Activated CD4-positive, alpha-beta T cell treated with anti-CD3 and anti-CD28 coated beads, Interleukin-10, Interleukin-2, amounts not matched to agents 100 ng/mL and 50 ng/mL, durations not matched to agents 16 hours and 8 hours (primary cell): ENCODE measurements around the gene KIF5A.
"Not testable (repeated sequence)": the region's sequence is repeated elsewhere in the genome, so short reads cannot be mapped to it uniquely, and the experiment has no call there.

ENCODE experiments used
- DNase-seq: peaks from one replicate; pipeline ENCODE4 v3.0.0-alpha.2; 2020

The KIF5A gene

GRCh38 chr12:57558864-57559263 lies 9.0 kb downstream of the KIF5A start:
- no peak for DNase-seq

- DNase-seq = no peak
Observed at GRCh38 chr12:57560516-57560915, 10.7 kb downstream of the KIF5A start.

GRCh38 chr12:57561117-57561516 lies 11.3 kb downstream of the KIF5A start:
- not testable (repeated sequence) for DNase-seq

- no peak for DNase-seq
Observed at GRCh38 chr12:57563358-57563757, 13.5 kb downstream of the KIF5A start.

GRCh38 chr12:57564178-57564740 lies 14.4 kb downstream of the KIF5A start:
- DNase-seq = no peak

GRCh38 chr12:57568838-57569237 lies 19.0 kb downstream of the KIF5A start:
- no peak for DNase-seq

- DNase-seq = no peak
Observed at GRCh38 chr12:57569858-57570257, 20.0 kb downstream of the KIF5A start.

GRCh38 chr12:57570438-57570837 lies 20.6 kb downstream of the KIF5A start:
- DNase-seq = not testable (repeated sequence)

- no peak for DNase-seq
Observed at GRCh38 chr12:57571926-57572762, 22.3 kb downstream of the KIF5A start.

- no peak for DNase-seq
Observed at GRCh38 chr12:57574795-57575194, 25.0 kb downstream of the KIF5A start.

- no peak for DNase-seq
Observed at GRCh38 chr12:57575771-57576612, 26.1 kb downstream of the KIF5A start.

GRCh38 chr12:57576613-57577160 lies 26.8 kb downstream of the KIF5A start:
- no peak for DNase-seq

- no peak for DNase-seq
Observed at GRCh38 chr12:57577981-57578758, 28.3 kb downstream of the KIF5A start.

GRCh38 chr12:57579011-57579410 lies 29.2 kb downstream of the KIF5A start:
- DNase-seq = no peak

GRCh38 chr12:57579677-57580465 lies 30.0 kb downstream of the KIF5A start:
- no peak for DNase-seq

GRCh38 chr12:57580466-57580795 lies 30.6 kb downstream of the KIF5A start:
- no peak for DNase-seq

- DNase-seq = no peak
Observed at GRCh38 chr12:57581802-57582201, 32.0 kb downstream of the KIF5A start.

GRCh38 chr12:57582440-57582839 lies 32.6 kb downstream of the KIF5A start:
- no peak for DNase-seq

- DNase-seq = peak; percentile 86
Observed at GRCh38 chr12:57583008-57583831, 33.4 kb downstream of the KIF5A start.

- DNase-seq = no peak
Observed at GRCh38 chr12:57584050-57584449, 34.2 kb downstream of the KIF5A start.

- DNase-seq = no peak
Observed at GRCh38 chr12:57584690-57585089, 34.8 kb downstream of the KIF5A start.
